ENCODE data around the gene PAK4. TPM values are rescaled to one million over a fixed set of nuclear protein-coding genes. Genes with fewer than 3 reads are reported as not detected.
"Not testable (repeated sequence)": the region's sequence is repeated elsewhere in the genome, so short reads cannot be mapped to it uniquely, and the experiment has no call there.

PAK4 gene
- total and polyA plus RNA-seq, 2 of the 8 experiments (the other 6 are each of a cell fraction or from before 2014, with no cell fraction given), result 50.7 to 64.4 TPM

DNA sequence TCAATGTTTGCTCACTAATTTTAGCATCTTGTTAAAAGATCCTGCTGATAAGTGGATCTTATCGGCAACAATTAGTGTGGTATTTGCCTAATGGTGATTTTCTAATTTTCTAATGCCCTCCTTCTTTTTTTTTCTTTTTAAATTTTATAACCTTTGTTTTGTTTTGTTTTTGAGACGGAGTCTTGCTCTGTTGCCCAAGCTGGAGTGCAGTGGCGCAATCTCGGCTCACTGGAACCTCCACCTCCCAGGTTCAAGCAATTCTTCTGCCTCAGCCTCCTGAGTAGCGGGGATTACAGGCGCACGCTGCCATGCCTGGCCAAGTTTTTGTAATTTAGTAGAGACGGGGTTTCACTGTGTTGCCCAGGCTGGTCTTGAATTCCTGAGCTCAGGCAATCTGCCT is 35.6 kb upstream of the PAK4 start:
- H3K79me1 ChIP-seq (ENCODE audit: low read depth, low read length); H2BK12ac ChIP-seq (ENCODE audit: low read depth, low read length); H3K56ac ChIP-seq (replicated peaks; ENCODE audit: insufficient read length, low read depth, low read length); H3K4ac ChIP-seq (replicated peaks; ENCODE audit: insufficient read length, low read depth, low read length); CTCF ChIA-PET (ENCODE audit: partially characterized antibody); H3K23me2 ChIP-seq (ENCODE audit: low read depth, low read length); H3K27ac ChIP-seq (ENCODE audit: low read depth, low read length); H4K91ac ChIP-seq (replicated peaks; ENCODE audit: insufficient read length, low read length); H3K27me3 ChIP-seq (replicated peaks in 1 of 4; ENCODE audit: control insufficient read depth in 3 of 4, extremely low read depth in 1 of 4, insufficient read depth in 3 of 4, low read length in 3 of 4); POLR2A ChIA-PET (ENCODE audit: partially characterized antibody); H3K14ac ChIP-seq (ENCODE audit: insufficient read length); H3K23ac ChIP-seq (ENCODE audit: insufficient read length); DNase-seq (ENCODE audit: low read depth in 1 of 2, low spot score in 2 of 2); H3K4me1 ChIP-seq (replicated peaks in 1 of 4; ENCODE audit: control insufficient read depth in 3 of 4, insufficient read depth in 4 of 4, low read length in 3 of 4); H3K9ac ChIP-seq (replicated peaks in 1 of 4; ENCODE audit: extremely low read depth in 1 of 4, low read depth in 3 of 4, low read length in 3 of 4); H4K8ac ChIP-seq (ENCODE audit: extremely low read depth, insufficient read depth, low read length); H4K20me1 ChIP-seq (replicated peaks in 1 of 2; ENCODE audit: control insufficient read depth in 1 of 2, insufficient read depth in 2 of 2, low read length in 2 of 2); H3K79me2 ChIP-seq (ENCODE audit: control insufficient read depth in 1 of 2, insufficient read depth in 2 of 2, low read length in 2 of 2); H2BK15ac ChIP-seq (ENCODE audit: low read length); H3K18ac ChIP-seq (ENCODE audit: extremely low read depth, low read length); H3K4me3 ChIP-seq (ENCODE audit: extremely low read depth in 1 of 4, insufficient read depth in 2 of 4, low read depth in 3 of 4, low read length in 4 of 4); H4K5ac ChIP-seq (ENCODE audit: insufficient read length, low read depth, low read length); H2AK5ac ChIP-seq (ENCODE audit: low read depth, low read length); H2BK20ac ChIP-seq (ENCODE audit: low read length); FAIRE-seq; H3K9me3 ChIP-seq (ENCODE audit: insufficient read depth in 2 of 2, low read depth in 1 of 2, low read length in 1 of 2); H3K36me3 ChIP-seq (ENCODE audit: control insufficient read depth in 2 of 4, insufficient read depth in 4 of 4, low read length in 3 of 4); H3K4me2 ChIP-seq (ENCODE audit: insufficient read depth in 1 of 2, low read depth in 2 of 2, low read length in 2 of 2); H2BK120ac ChIP-seq (replicated peaks; ENCODE audit: low read depth, low read length); H2BK5ac ChIP-seq (ENCODE audit: low read depth, low read length); H2AFZ ChIP-seq (ENCODE audit: low read length): not testable (repeated sequence)
- 87% methylated on average over 8 of the region's 8 CpGs; no CpG with 5 or more reads in 1 of the 2 experiments for WGBS, 2 experiments (ENCODE audit: extremely low coverage in 1 of 2, insufficient coverage in 1 of 2, insufficient read length in 1 of 2, insufficient replicate concordance in 2 of 2, low coverage in 1 of 2, low lambda C conversion rate in 2 of 2, missing lambda C conversion rate in 1 of 2)
